Stimulated activated CD8-positive, alpha-beta memory T cell treated with anti-CD3 and anti-CD28 coated beads, Interleukin-15, amount 100 ng/mL, for 4 hours (primary cell): Measurements from ENCODE around the gene HIF1A.
"Not testable (repeated sequence)": the region's sequence is repeated elsewhere in the genome, so short reads cannot be mapped to it uniquely, and the experiment has no call there.

Experiments used
- DNase-seq, 2 donors: peaks; one replicate each; pipeline ENCODE4 v3.0.0-alpha.2; 2020; ENCODE audit warnings: low read depth in 2 of 2

Gene HIF1A

DNA sequence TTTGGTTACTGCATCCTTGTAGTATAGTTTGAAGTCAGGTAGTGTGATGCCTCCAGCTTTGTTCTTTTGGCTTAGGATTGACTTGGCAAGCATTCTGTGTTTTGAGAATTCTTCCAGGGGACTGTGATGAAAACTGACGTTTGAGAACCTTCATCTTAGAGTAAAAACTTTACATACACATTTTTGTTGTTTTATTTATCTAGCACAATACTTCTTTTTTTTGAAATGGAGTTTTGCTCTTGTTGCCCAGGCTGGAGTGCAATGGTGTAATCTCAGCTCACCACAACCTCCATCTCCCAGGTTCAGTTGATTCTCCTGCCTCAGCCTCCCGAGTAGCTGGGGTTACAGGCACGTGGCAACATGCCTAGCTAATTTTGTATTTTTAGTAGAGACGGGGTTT lies 13.4 kb downstream of the HIF1A start:
- DNase-seq = not testable (repeated sequence)

DNA sequence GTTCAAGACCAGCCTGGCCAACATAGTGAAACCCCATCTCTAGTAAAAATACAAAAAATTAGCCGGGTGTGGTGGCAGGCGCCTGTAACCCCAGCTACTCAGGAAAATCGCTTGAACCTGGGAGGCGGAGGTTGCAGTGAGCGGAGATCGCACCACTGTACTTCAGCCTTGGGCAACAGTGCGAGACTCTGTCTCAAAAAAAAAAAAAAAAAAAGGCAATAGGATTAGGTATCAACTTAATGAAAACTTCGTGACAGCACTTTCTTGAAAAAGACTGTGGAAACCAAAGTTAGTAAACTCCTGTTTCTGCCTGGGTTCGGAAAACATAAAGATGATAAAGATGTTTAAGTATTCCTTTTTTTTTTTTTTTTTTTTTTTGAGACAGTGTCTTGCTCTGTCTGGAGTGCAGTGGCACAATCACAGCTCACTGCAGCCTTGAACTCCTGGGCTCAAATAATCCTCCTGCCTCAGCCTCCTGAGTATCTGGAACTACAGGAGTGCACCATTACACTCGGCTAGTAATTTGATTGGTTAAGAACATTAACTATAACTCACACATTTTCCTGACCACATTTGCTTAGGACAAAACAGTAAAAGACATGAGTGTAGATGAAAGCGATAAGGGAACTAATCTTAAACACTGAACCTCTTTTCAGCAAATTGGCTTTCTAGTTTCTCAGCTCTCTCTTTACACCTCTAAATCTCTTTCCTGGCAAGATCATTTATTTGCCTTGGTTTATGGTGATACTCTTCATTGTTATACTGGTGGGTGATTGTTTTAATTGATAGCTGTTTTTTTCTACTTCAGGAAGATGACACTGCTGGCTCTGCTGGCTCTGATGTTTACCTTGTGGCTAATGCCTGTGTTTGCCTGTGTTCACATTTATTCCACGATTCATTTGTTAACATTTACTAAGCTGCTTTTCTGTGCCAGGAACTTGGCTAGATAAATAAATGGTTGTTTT lies 15.8 kb downstream of the HIF1A start:
- no peak for DNase-seq

DNA sequence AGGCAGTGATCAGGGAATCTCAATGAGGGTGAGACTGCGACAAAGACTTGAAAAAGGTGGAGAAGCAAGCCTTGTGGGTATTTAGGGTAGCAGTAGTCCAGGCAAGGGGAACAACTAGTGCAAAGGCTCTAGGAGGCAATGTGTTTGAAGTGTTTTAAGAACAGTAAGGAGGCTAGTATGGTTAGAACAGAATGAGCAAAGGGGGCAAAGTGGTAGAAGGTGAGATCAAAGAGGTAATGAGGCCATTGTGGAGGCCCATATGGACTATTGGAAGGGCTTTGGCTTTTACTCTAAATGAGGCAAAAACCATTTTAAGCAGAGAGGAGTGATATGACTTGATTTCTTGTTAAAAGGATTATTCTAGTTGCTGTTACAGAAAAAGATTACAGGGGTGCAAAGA lies 16.8 kb downstream of the HIF1A start:
- no peak for DNase-seq

DNA sequence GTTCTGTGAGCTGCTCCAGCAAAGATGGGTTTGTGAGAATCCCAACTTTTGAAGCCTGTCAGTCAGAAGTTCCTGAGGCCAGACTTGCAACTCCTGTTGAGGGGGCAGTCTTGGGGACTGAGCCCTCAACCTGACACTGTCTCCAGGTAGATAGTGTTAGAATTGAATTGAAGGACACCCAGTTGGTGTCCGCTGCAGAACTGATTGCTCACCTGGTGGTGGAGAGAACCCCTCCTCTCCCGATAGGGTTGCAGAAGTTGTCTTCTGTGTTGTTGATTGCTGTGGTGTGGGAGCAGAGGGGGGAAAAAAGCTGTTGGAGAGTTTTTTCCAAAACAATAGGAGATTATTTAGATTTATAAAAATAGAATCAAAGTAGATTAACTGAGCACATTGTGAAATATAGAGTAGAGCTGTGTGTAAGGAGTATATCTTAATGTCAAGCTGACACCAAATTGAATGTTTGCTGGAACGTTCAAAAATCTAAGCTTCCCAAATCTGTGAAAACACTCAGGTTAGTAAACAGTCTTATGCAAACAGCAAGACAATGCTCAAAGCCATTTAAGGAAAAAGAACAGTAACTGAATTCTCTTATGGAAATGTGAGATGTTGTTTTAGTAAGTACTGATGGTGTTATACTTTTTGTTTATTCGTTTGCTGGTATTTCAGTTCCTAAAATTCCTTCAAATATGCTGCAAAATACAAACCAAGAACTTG lies 18.6 kb downstream of the HIF1A start:
- DNase-seq = no peak

DNA sequence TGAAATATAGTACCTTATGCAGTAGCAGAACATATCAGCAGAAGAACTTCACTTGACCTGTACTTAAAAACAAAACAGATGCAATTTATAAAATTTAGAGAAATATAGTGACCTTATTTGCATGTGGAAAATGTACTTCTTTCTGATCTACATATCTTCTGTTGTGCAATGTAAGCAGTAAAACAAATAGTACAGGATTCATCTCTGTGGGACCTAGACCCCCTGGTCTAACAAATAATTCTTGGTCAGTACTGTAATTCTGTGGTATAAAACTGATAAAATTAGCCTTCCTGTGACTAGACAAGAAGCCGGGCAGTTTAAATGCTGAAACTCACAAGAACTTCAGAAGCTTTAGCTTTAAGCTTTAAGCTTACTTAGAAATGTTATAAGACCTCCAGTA lies 21.6 kb downstream of the HIF1A start:
- DNase-seq = no peak

DNA sequence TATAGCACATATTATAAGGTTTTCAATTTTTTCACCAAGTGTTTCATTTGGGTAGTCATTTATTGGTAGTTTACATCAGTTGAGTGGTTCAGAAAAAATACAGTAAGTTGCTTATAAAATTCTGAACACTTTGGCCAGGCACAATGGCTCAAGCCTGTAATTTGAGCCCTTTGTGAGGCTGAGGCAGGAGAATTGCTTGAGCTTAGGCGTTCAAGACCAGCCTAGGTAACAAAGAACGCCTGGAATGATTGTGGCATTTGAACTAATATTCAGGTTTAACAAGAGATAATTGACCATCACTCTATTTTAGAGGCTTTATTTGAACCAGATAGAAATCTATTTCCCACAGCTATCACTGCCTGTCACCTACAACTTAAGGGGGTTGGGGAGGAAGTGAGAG lies 22.7 kb downstream of the HIF1A start:
- no peak for DNase-seq

DNA sequence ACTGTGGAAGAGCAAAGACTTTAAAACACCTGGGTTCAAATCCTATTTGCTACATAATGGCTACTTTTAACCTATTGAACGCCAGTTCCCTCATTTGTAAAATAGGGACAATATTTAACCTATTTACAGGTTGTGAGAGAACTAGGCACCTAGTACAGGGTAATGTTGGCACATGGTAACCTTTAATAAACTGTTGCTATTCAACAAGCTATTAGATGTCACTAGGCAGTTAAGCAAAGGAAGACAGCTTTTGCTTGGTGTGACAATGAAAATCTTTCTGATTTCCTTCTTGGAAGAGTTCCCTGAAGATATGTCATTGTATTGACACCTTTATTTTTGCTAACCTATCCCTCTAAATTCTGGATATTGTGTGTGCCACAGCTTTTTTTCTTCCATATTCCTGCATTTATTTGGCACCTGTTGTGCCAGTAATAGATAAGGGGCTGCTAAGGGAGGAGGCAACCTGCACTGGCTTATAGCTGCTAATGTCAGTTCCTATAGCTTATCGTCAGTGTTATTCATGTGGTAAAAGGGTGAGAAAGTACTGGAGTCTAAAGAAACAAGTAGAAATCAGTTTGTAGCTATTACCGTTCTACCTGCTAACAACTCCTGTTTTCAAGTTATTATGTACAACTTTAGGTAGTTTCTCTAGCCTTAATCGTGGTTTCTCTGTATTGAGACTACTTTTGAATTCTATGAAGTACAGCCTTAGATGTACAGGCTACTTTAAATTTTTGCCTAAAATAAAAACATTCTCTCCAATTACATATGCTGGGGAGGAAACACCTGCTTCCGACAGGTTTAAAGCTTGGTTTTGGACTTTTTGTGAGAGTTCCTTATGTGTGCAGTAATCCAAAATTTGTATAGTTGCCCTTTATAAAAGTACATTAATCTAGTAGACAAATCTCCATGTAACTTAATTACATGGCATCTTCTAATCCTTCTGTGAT lies 24.3 kb downstream of the HIF1A start:
- no peak for DNase-seq

DNA sequence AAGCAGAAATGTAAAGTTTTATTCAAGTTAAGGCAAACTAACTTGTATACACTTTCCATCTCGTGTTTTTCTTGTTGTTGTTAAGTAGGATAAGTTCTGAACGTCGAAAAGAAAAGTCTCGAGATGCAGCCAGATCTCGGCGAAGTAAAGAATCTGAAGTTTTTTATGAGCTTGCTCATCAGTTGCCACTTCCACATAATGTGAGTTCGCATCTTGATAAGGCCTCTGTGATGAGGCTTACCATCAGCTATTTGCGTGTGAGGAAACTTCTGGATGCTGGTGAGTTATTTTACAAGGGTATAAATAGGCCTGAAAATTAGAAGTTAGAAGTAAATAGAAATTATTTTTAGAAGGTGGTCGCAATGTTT lies 25.0 kb downstream of the HIF1A start:
- no peak for DNase-seq

DNA sequence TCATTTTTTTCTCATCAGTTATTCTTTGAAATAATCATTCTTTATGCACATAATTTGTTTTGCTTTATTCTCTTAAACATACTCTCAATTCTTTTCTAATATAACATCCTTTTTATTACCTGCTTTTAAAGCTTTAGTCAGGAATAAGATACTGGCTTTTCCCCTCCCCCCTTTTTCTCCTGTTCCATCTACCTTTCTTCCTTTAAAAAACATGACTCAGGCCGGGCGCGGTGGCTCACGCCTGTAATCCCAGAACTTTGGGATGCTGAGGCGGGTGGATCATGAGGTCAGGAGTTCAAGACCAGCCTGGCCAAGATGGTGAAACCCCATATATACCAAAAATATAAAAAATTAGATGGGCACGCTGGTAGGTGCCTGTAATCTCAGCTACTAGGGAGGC lies 25.4 kb downstream of the HIF1A start:
- DNase-seq = no peak

DNA sequence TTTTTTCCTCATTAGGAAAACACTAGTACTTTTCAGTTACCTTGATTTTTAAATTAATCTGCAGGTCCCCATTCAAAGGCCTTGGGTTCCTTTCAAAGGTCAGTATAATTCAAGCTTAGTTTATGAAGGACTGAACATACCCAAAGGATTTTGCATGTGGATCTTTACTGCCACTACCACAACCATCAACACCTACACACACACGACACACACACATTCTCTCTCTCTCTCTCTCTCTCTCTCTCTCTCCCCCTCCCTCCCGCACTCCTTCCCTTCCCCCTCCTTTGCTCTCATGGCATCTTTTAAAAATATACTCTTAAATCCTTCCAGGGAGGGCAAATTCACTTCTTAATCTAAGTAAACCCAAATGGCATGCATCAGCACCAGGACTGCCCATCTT lies 28.8 kb downstream of the HIF1A start:
- DNase-seq = no peak

DNA sequence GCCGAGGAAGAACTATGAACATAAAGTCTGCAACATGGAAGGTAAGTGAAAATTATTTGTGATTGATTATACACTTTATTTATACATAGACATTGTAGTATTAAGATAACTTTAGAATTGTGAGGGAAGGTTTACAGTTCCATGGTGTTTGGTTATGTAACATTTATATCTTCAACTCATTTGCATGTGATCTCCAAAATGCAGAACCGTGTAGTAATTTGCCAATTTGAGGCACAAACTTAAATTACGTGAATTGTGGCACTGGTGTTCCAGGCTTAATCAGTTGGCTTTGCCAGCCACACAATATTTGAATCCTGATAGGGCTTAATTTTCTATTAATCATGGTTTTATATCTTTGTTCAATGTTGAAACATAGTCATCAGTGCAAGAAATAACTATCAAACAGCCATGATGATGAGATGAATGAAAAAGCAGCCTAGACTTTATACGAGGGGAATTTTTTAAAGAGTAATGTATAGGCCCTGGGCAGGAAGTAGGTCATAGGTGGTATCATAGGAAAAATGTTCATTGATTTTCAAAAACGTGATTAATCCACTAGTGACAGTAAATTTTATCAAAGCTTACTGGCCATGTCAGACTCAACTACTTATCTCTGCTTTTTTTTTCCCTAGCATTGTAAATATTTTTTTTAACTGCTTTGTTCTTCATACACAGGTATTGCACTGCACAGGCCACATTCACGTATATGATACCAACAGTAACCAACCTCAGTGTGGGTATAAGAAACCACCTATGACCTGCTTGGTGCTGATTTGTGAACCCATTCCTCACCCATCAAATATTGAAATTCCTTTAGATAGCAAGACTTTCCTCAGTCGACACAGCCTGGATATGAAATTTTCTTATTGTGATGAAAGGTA lies 31.7 kb downstream of the HIF1A start:
- no peak for DNase-seq

DNA sequence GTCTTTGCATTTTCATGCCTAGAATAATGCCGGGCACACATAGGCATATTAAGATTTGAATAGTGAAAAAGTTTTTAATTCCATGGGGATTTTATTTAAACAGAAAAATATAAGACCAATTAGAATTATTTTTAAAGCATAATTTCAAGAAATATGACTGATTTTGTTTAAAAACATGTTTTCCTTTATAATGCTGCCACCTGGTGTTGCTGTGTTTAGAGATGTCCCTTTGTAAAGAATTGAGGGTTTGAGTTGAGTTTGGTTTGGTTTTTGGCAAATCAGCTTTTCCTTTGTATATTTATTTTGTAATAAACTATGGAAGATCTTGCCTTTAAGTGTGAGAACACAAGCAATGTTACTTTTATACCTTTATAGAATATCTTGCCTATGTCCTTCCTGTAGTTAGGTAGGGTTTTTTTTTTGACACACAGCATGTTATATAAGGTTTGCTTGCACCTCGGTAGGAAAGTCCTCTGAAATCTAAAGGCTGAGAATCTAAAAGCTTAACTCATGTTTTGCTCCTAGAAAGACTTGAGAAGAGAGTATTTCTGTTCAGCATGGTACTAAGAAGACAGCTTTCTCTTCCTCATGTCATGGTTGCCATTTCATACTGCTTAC lies 35.6 kb downstream of the HIF1A start:
- DNase-seq = no peak

DNA sequence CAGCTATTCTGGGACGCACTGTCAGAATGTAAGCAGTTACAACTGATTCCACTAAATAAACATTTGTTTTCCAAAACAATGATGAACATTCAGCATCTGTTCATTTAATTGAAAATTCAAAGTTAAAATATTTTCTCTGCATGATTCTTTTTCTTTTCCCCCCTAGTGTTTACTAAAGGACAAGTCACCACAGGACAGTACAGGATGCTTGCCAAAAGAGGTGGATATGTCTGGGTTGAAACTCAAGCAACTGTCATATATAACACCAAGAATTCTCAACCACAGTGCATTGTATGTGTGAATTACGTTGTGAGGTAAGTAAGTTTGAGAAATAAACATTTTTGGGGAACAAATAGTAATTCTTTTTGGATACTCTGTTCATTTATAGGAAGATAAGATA lies 38.7 kb downstream of the HIF1A start:
- DNase-seq = no peak

DNA sequence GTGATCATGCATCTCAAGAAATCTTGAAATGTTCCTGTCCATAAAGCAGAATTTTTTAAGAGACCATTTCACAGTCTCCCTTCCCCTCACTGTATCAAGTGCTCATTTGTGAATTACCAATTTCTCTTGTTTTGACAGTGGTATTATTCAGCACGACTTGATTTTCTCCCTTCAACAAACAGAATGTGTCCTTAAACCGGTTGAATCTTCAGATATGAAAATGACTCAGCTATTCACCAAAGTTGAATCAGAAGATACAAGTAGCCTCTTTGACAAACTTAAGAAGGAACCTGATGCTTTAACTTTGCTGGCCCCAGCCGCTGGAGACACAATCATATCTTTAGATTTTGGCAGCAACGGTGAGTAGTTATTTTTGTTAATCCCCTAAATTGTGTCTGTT lies 41.4 kb downstream of the HIF1A start:
- no peak for DNase-seq

DNA sequence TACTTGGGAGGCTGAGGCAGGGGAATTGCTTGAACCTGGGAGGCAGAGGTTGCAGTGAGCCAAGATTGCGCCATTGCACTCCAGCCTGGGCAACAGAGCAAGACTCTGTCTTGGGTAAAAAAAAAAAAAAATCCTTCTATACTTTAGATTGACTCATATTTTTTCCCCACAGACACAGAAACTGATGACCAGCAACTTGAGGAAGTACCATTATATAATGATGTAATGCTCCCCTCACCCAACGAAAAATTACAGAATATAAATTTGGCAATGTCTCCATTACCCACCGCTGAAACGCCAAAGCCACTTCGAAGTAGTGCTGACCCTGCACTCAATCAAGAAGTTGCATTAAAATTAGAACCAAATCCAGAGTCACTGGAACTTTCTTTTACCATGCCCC lies 42.6 kb downstream of the HIF1A start:
- DNase-seq = no peak

DNA sequence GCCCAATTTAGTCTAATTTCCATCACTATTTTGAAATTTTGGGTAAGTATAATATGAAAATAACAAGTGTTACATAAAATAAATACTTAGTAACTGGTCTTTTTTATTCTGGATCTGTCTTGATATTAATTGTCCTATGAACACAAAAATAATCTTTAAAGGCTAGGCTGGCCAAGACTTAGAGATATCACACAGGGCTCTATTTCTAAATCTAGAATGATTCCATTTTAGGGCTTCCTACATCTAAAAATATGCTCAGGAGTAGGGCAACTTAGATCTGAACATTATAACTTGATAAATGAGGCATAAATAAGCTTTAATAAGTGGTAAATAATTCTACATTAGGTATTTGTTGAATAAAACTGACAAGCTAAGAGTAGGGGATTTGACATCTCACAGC lies 43.8 kb downstream of the HIF1A start:
- no peak for DNase-seq

DNA sequence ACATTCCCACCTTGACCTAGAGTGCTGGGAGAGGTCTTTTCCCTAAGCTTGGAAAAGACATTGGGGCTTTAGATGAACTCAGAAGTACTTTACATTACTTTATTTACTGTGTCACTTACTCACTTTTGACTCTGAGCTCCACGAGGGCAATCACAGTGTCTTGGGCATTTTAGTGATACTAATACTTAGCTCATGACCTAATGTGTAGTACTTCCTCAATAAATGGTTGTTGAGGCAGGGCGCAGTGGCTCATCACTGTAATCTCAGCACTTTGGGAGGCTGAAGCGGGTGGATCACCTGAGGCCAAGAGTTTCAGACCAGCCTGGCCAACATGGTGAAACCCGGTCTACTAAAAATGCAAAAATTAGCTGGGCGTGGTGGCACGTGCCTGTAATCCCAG lies 47.1 kb downstream of the HIF1A start:
- no peak for DNase-seq

DNA sequence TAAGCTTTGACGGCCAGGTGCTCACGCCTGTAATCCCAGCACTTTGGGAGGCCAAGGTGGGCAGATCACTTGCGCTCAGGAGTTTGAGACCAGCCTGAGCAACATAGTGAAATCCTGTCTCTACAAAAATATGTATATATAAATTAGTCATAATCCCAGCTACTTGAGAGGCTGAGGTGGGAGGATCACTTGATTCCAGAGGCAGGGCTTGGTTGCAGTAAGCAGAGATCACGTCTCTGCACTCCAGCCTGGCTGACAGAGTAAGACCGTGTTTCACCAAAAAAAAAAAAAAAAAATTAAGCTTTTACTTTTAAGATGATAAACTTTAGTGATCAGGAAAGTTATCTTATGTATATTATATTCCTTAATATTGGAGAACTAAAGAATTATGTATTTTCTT lies 48.9 kb downstream of the HIF1A start:
- no peak for DNase-seq

DNA sequence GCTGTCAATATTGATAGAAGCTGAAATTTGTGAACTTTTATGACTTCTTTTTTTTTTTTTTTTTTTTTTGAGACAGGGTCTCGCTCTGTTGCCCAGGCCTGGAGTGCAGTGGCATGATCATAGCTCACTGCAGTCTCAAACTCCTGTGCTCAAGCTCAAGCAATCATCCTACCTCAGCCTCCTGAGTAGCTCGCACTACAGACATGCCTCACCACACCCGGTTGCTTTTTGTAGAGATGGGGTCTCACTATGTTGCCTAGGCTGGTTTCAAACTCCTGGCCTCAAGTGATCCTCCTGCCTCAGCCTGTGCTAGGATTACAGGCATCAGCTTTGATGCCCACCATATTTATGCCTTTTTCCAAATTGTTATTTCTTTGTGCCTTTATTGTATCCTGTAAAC lies 51.0 kb downstream of the HIF1A start:
- not testable (repeated sequence) for DNase-seq

DNA sequence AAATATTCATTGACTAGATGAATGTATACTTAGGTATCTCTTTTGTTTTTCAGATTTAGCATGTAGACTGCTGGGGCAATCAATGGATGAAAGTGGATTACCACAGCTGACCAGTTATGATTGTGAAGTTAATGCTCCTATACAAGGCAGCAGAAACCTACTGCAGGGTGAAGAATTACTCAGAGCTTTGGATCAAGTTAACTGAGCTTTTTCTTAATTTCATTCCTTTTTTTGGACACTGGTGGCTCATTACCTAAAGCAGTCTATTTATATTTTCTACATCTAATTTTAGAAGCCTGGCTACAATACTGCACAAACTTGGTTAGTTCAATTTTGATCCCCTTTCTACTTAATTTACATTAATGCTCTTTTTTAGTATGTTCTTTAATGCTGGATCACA lies 51.6 kb downstream of the HIF1A start:
- DNase-seq = no peak

DNA sequence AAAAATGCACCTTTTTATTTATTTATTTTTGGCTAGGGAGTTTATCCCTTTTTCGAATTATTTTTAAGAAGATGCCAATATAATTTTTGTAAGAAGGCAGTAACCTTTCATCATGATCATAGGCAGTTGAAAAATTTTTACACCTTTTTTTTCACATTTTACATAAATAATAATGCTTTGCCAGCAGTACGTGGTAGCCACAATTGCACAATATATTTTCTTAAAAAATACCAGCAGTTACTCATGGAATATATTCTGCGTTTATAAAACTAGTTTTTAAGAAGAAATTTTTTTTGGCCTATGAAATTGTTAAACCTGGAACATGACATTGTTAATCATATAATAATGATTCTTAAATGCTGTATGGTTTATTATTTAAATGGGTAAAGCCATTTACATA lies 52.0 kb downstream of the HIF1A start:
- DNase-seq = no peak
